ENCODE measurements around the gene TJP1. TPM values are rescaled to one million over a fixed set of nuclear protein-coding genes. Genes with fewer than 3 reads are reported as not detected.

TJP1 gene
- total and polyA plus RNA-seq, 2 of the 8 experiments (the other 6 are each of a cell fraction or from before 2014, with no cell fraction given) = 46.3 to 138 TPM

DNA sequence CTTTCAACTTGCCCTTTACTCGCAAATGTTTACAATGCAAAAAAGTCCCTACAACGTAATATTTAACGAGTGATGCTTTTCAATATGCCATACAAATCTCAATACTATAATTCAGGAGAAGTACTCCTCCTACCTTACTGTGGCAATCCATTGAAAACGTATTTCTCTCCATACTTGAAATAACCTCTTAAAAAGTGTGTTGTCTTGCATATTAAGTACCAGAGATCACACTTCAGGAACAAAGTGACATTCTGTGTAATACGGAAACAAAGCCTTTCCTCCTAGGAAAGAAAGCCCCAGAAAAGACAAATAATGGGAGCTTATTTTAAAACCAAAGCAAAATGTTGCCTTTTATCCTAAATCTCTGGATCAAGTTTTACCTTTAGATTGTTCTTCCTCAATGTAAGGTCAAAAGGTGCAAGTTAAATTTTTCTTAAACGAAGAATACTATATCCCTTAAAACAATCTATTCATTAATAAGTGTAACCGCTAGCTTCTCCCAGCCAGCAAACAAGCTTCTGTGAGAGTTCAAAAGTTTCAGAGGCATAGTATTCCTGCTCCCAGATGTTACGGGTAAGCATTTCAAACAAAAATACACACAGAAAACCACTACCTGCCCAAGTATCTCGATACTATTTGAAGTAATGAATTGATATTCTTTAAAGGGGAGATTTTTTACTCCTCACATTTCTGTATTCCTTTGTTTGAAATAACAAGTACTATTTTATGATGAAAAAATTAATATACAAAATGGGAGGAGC lies 1.7 kb downstream of the TJP1 start (continued):
- TF ChIP-seq EP300 (IDR thresholded peaks at IDR 0.05; ENCODE audit: borderline replicate concordance in 1 of 2, low read depth in 2 of 2, low read length in 2 of 2) (no peak), YY1 (IDR thresholded peaks at IDR 0.05; ENCODE audit: low read depth, low read length) (no peak), SRF (IDR thresholded peaks at IDR 0.05; ENCODE audit: low read depth, low read length) (no peak)
